Measurements from ENCODE around the gene WFIKKN1. TPM values are rescaled to one million over a fixed set of nuclear protein-coding genes. Genes with fewer than 3 reads are reported as not detected.

The WFIKKN1 gene
- total and polyA plus RNA-seq, 4 donors = 0.31 to 2.5 (median 0.61) TPM

- 76 to 81% methylated on average over 15 to 16 of the region's 16 CpGs for WGBS, 2 donors
- H3K9ac ChIP-seq (ENCODE audit: insufficient read depth in 1 of 2, low read length in 2 of 2) = no peak overlapping the region
Observed at GRCh38 chr16:583470-583814, 47.3 kb upstream of the WFIKKN1 start.

GRCh38 chr16:583815-584591 lies 46.8 kb upstream of the WFIKKN1 start:
- ATAC-seq (ENCODE audit: insufficient read depth, low FRiP score) = no peak
- no peak overlapping the region for H3K27ac ChIP-seq (ENCODE audit: low read depth in 1 of 2, low read length in 1 of 2)
- peaks cover 0 to 23% (median 4%) of the 10 kb centered on the region in 5 donors for H3K4me1 ChIP-seq (ENCODE audit: control insufficient read depth in 5 of 5, insufficient read depth in 5 of 5, low read length in 5 of 5)
- no peak for TF ChIP-seq CTCF (IDR thresholded peaks at IDR 0.05; ENCODE audit: control extremely low read depth, extremely low read depth)
- DNase-seq = no peak
- H3K9me3 ChIP-seq (ENCODE audit: control insufficient read depth in 4 of 4, insufficient read depth in 3 of 4, low read length in 3 of 4) = no peaks in the 10 kb centered on the region
- peaks cover 0 to 19% (median 0%) of the 10 kb centered on the region in 4 donors for H3K36me3 ChIP-seq (ENCODE audit: control insufficient read depth in 4 of 4, insufficient read depth in 4 of 4, low read length in 4 of 4)
- H3K27me3 ChIP-seq (ENCODE audit: control insufficient read depth in 3 of 3, insufficient read depth in 3 of 3, low read length in 2 of 3) = no peaks in the 10 kb centered on the region
- H3K9ac ChIP-seq (ENCODE audit: insufficient read depth in 1 of 2, low read length in 2 of 2) = no peak overlapping the region
- H3K4me3 ChIP-seq = no peak overlapping the region
- 63 to 79% methylated on average over 36 to 38 of the region's 38 CpGs for WGBS, 2 donors

More at GRCh38 chr16:583470-583814, 47.3 kb upstream of the WFIKKN1 start:
- Histone ChIP-seq H3K27me3 (ENCODE audit: control insufficient read depth in 3 of 3, insufficient read depth in 3 of 3, low read length in 2 of 3) (no peaks in the 10 kb centered on the region), H3K27ac (ENCODE audit: low read depth in 1 of 2, low read length in 1 of 2) (no peak overlapping the region), H3K4me3 (no peak overlapping the region), H3K36me3 (ENCODE audit: control insufficient read depth in 4 of 4, insufficient read depth in 4 of 4, low read length in 4 of 4) (peaks cover 0 to 19% (median 0%) of the 10 kb centered on the region in 4 donors), H3K9me3 (ENCODE audit: control insufficient read depth in 4 of 4, insufficient read depth in 3 of 4, low read length in 3 of 4) (no peaks in the 10 kb centered on the region), H3K4me1 (ENCODE audit: control insufficient read depth in 5 of 5, insufficient read depth in 5 of 5, low read length in 5 of 5) (peaks cover 0 to 22% (median 4%) of the 10 kb centered on the region in 5 donors)
- no peak for TF ChIP-seq CTCF (IDR thresholded peaks at IDR 0.05; ENCODE audit: control extremely low read depth, extremely low read depth)
- ATAC-seq (ENCODE audit: insufficient read depth, low FRiP score) (no peak), DNase-seq (no peak)

GRCh38 chr16:585351-585750 lies 45.4 kb upstream of the WFIKKN1 start:
- H3K36me3 ChIP-seq (ENCODE audit: control insufficient read depth in 4 of 4, insufficient read depth in 4 of 4, low read length in 4 of 4) = peaks cover 0 to 13% (median 0%) of the 10 kb centered on the region in 4 donors
- H3K27ac ChIP-seq (ENCODE audit: low read depth in 1 of 2, low read length in 1 of 2) = no peak overlapping the region
- H3K9ac ChIP-seq (ENCODE audit: insufficient read depth in 1 of 2, low read length in 2 of 2) = no peak overlapping the region
- whole genome bisulfite sequencing, 2 donors = 22 to 25% methylated on average over 10 of the region's 10 CpGs
- TF ChIP-seq CTCF (IDR thresholded peaks at IDR 0.05; ENCODE audit: control extremely low read depth, extremely low read depth) = no peak
- H3K9me3 ChIP-seq (ENCODE audit: control insufficient read depth in 4 of 4, insufficient read depth in 3 of 4, low read length in 3 of 4) = no peaks in the 10 kb centered on the region
- ATAC-seq (ENCODE audit: insufficient read depth, low FRiP score) (no peak), DNase-seq (no peak)
- no peak overlapping the region for H3K4me3 ChIP-seq
- peaks cover 0 to 23% (median 4%) of the 10 kb centered on the region in 5 donors for H3K4me1 ChIP-seq (ENCODE audit: control insufficient read depth in 5 of 5, insufficient read depth in 5 of 5, low read length in 5 of 5)
- no peaks in the 10 kb centered on the region for H3K27me3 ChIP-seq (ENCODE audit: control insufficient read depth in 3 of 3, insufficient read depth in 3 of 3, low read length in 2 of 3)
